Parathyroid adenoma (tissue), 2 donors: ENCODE measurements around the gene CITED1.

ENCODE experiments used
- H2AFZ ChIP-seq: fragments of 300-600 bp; sonication (generic); one replicate; pipeline ENCODE4 v1.7.0; 2017; ENCODE audit warnings: antibody characterized with exemption, mild to moderate bottlenecking
- H3K27ac ChIP-seq: fragments of 300-600 bp; sonication (generic); one replicate; pipeline ENCODE4 v1.7.0; 2017
- H3K27me3 ChIP-seq: fragments of 300-600 bp; sonication (generic); one replicate; pipeline ENCODE4 v1.7.0; 2017; ENCODE audit warnings: low read length; ENCODE audit not compliant: control insufficient read depth, insufficient read depth
- H3K36me3 ChIP-seq: fragments of 300-600 bp; sonication (generic); one replicate; pipeline ENCODE4 v1.7.0; 2017; ENCODE audit warnings: low read length; ENCODE audit not compliant: control insufficient read depth, insufficient read depth
- H3K4me1 ChIP-seq: fragments of 300-600 bp; sonication (generic); one replicate; pipeline ENCODE4 v1.7.0; 2017; ENCODE audit warnings: control low read depth
- H3K4me2 ChIP-seq: fragments of 300-600 bp; sonication (generic); one replicate; pipeline ENCODE4 v1.7.0; 2017; ENCODE audit warnings: low read length
- H3K4me3 ChIP-seq: fragments of 300-600 bp; sonication (generic); one replicate; pipeline ENCODE4 v1.7.0; 2017; ENCODE audit warnings: low read depth, low read length
- H3K79me2 ChIP-seq: fragments of 300-600 bp; sonication (generic); one replicate; pipeline ENCODE4 v1.7.0; 2017; ENCODE audit warnings: control low read depth
- H3K9ac ChIP-seq: fragments of 300-600 bp; sonication (generic); one replicate; pipeline ENCODE4 v1.7.0; 2017; ENCODE audit warnings: mild to moderate bottlenecking
- H3K9me3 ChIP-seq: fragments of 300-600 bp; sonication (generic); one replicate; pipeline ENCODE4 v1.7.0; 2017; ENCODE audit warnings: low read length; ENCODE audit not compliant: control insufficient read depth
- TF ChIP-seq, protein P1 (sequence below): fragments of 300-600 bp; sonication (generic); IDR thresholded peaks from one replicate; pipeline ENCODE4 v1.7.0; 2017; ENCODE audit warnings: antibody characterized with exemption, mild to moderate bottlenecking
- donor health status: primary hyperparathyroidism.

Gene CITED1

DNA sequence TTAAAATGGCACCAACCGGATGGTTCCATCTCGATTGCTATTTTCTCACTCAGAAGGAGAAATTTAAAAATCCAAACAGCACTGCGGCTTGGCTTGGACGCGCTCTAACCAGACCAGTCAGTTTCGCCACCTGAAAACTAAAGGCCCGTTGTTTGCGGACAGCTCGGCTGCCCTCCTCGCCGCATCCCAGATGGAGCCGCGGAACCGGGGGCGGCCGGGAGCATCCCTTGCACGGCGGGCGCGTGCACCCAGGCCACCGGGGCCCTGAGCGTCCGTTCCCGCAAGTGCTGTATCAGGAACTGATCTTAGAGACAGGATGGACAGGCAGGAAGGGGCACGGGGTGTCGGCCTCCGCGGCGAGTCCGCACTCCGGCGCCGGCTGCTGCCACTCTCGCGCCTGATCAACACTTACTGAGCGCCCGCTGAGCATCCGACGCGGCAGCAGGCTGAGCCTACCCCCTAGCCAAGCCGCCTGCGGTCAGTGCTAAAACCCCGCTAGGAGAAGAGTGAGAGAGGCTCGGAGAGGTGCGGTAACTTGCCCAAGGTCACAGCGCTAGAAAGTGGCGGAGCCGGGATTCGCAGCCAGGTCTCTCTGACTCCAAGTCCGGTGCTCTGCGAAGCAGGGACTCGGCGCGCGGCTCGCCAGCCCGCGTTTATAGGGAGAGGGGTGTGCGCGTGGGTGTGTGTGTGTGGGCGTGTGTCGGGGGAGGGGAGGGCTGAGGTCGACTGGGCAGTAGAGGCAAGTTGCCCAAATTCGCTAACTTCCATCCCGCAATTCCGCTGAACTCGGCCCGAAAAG lies at the start of gene CITED1:
Gene CITED1, minus strand, starts transcription at position 629 of the 799 bp plus-strand sequence. CDS start 3,045 bp downstream, outside the sequence.
- H2AFZ ChIP-seq, result peak within 1 kb of the TSS; percentile 60
- no peaks in the 10 kb centered on the region for H3K4me1 ChIP-seq
- no peaks in the 10 kb centered on the region for H3K27me3 ChIP-seq
- no peak within 1 kb of the TSS for H3K27ac ChIP-seq
- TF ChIP-seq, protein P1, sequence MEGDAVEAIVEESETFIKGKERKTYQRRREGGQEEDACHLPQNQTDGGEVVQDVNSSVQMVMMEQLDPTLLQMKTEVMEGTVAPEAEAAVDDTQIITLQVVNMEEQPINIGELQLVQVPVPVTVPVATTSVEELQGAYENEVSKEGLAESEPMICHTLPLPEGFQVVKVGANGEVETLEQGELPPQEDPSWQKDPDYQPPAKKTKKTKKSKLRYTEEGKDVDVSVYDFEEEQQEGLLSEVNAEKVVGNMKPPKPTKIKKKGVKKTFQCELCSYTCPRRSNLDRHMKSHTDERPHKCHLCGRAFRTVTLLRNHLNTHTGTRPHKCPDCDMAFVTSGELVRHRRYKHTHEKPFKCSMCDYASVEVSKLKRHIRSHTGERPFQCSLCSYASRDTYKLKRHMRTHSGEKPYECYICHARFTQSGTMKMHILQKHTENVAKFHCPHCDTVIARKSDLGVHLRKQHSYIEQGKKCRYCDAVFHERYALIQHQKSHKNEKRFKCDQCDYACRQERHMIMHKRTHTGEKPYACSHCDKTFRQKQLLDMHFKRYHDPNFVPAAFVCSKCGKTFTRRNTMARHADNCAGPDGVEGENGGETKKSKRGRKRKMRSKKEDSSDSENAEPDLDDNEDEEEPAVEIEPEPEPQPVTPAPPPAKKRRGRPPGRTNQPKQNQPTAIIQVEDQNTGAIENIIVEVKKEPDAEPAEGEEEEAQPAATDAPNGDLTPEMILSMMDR, result no peak
- H3K4me3 ChIP-seq, result peak within 1 kb of the TSS; percentile 44
- H3K9ac ChIP-seq, result no peak within 1 kb of the TSS
- H3K79me2 ChIP-seq, result no peaks in the 10 kb centered on the region
- no peaks in the 10 kb centered on the region for H3K36me3 ChIP-seq
- peak within 1 kb of the TSS; percentile 77 for H3K4me2 ChIP-seq
- no peaks in the 10 kb centered on the region for H3K9me3 ChIP-seq

GRCh38 chrX:72352786-72353185 lies 47.1 kb upstream of the CITED1 start:
- no peaks in the 10 kb centered on the region for H3K36me3 ChIP-seq
- H3K4me3 ChIP-seq, result no peak overlapping the region

DNA sequence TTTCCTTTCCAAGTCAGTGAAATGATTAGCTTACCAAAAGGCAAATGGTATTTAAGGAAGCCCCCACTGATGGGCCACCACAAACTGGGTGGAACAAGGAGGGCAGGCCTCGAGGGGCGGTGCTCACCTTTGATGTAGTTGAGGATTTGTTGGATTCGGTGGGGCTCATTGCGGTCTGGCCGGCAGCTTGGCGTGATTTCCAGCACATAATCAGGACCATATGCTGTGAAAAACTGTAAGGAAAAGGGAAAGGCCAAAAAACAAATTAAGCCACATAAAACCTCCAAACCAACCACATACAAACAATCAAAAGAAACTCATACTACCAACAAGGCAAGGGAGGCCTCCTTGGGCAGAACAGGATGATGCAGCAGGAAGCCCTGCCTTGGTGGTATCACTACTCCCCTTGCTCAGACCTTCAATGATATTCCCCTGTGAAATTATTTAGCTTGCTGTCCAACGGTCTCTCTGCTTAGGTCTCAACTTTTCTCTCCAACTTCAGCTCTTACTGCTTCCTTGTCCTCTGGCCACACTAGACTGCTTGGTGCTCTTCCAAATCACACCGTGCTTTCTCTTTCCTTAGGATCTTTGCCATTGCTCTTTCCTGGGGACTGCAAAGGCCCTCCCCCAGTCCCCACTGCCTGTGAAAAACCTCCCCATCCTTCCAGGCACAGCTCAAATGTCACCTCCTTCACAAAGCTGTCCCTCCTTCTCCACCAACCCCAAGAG lies 46.1 kb upstream of the CITED1 start:
- Histone ChIP-seq H2AFZ (no peak overlapping the region), H3K4me3 (no peak overlapping the region), H3K27ac (no peak overlapping the region), H3K4me2 (no peak overlapping the region), H3K9ac (no peak overlapping the region), H3K79me2 (no peaks in the 10 kb centered on the region), H3K4me1 (no peaks in the 10 kb centered on the region), H3K36me3 (no peaks in the 10 kb centered on the region), H3K9me3 (no peaks in the 10 kb centered on the region), H3K27me3 (no peaks in the 10 kb centered on the region)
- TF ChIP-seq, protein P1, result no peak

More at GRCh38 chrX:72352786-72353185, 47.1 kb upstream of the CITED1 start:
- TF ChIP-seq, protein P1, result no peak
- H3K79me2 ChIP-seq, result no peaks in the 10 kb centered on the region
- H3K9ac ChIP-seq, result no peak overlapping the region
- H2AFZ ChIP-seq, result no peak overlapping the region
- H3K4me1 ChIP-seq, result no peaks in the 10 kb centered on the region
- H3K9me3 ChIP-seq, result no peaks in the 10 kb centered on the region
- no peak overlapping the region for H3K27ac ChIP-seq
- no peak overlapping the region for H3K4me2 ChIP-seq
- no peaks in the 10 kb centered on the region for H3K27me3 ChIP-seq

DNA sequence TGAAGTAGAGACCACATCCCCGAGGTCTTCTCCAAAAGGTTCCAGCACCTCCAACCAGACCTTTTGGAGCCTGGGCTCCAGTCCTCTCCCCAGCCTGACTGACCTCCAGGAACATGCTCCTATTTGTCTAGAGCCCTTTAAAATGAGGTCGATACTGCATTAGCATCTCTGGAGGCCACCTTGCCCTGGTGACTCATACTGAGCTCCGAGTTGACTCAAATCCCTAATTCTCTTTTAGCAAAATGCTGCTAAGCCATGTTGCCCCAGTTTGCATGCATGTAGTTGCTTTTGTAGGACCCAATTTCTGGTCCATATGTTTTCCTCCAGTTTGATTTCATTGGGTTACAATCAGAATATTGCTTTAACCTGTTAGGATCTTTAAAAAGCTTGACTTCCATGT lies 43.5 kb upstream of the CITED1 start:
- Histone ChIP-seq H3K4me2 (no peak overlapping the region), H3K27ac (no peak overlapping the region), H3K27me3 (no peaks in the 10 kb centered on the region), H3K79me2 (no peaks in the 10 kb centered on the region), H3K4me1 (no peaks in the 10 kb centered on the region), H3K9ac (no peak overlapping the region), H3K4me3 (no peak overlapping the region), H3K36me3 (no peaks in the 10 kb centered on the region), H2AFZ (no peak overlapping the region), H3K9me3 (no peaks in the 10 kb centered on the region)
- TF ChIP-seq, protein P1, result no peak
